Coronary artery (tissue), 2 donors: ENCODE results near the gene SSPN.

Experiments used
- DNase-seq: peaks from one replicate; pipeline ENCODE4 v3.0.0-alpha.2; 2017; ENCODE audit warnings: low spot score
- H3K27ac ChIP-seq, 2 donors: fragments of 200-600 bp; sonication (generic); one replicate each; pipeline ENCODE4 v1.5.1; 2016 to 2019
- H3K4me3 ChIP-seq: fragments of 200-600 bp; sonication (generic); 2 replicates; pipeline ENCODE4 v1.5.1; 2016; ENCODE audit warnings: mild to moderate bottlenecking, moderate library complexity
- TF ChIP-seq, protein P1 (sequence below): fragments of 200-600 bp; sonication (generic); IDR thresholded peaks from one replicate; pipeline ENCODE4 v1.5.1; 2019; ENCODE audit warnings: antibody characterized with exemption

The SSPN gene

DNA sequence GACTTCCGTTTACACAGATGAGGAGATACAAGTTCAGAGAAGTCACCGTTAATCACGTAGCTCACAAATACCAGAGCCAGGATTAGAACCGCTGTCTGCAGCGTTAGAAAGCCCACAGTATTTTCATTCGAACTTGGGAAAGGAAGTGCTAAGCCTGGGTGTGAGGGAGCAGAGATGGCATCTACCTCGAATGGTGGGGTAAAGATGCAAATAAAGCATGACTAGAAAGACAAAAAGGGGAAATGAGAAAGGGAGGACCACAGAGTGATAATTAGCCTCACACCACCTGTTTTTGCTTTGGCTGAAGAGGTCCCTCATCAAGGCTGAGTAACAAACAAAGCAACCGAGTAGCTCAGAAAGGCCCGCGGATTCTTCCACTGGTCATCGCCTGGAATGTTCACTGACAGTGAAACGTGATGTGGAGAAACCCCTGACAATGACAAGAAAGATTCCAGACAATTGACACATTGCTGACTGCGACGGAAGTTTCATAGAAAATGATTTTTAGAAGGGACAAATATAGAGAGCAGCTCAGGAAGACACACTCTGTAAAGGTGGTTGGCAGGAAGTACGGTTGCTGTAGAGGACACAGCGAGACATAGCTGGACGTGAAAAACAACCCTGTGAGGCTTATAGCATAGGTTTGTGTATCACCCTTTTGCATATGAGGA lies 39.0 kb upstream of the SSPN start:
- no peak overlapping the region for H3K4me3 ChIP-seq
- DNase-seq, result no peak
- H3K27ac ChIP-seq, result no peak overlapping the region
- TF ChIP-seq, protein P1, sequence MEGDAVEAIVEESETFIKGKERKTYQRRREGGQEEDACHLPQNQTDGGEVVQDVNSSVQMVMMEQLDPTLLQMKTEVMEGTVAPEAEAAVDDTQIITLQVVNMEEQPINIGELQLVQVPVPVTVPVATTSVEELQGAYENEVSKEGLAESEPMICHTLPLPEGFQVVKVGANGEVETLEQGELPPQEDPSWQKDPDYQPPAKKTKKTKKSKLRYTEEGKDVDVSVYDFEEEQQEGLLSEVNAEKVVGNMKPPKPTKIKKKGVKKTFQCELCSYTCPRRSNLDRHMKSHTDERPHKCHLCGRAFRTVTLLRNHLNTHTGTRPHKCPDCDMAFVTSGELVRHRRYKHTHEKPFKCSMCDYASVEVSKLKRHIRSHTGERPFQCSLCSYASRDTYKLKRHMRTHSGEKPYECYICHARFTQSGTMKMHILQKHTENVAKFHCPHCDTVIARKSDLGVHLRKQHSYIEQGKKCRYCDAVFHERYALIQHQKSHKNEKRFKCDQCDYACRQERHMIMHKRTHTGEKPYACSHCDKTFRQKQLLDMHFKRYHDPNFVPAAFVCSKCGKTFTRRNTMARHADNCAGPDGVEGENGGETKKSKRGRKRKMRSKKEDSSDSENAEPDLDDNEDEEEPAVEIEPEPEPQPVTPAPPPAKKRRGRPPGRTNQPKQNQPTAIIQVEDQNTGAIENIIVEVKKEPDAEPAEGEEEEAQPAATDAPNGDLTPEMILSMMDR, result no peak

DNA sequence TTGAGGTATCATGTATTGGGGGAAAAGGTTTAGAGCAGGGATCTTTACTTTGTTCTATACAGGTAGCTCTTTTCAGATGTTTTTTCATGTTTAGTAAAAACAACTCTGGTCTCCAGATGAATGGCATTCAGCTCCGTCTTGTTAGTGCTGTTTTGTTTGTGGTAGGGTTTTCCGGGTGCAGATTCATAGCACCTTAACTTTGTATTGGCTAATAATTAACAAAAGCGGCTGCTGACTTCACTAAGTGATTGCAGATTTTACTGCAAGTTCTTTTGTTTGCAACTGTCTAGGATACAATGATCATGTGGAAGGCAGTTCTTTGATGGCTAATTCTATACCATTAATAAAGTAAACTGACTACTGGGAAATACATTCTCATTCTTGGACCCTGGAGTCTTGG lies 38.4 kb upstream of the SSPN start:
- no peak overlapping the region for H3K4me3 ChIP-seq
- no peak overlapping the region for H3K27ac ChIP-seq
- DNase-seq, result no peak
- TF ChIP-seq, protein P1, result no peak

DNA sequence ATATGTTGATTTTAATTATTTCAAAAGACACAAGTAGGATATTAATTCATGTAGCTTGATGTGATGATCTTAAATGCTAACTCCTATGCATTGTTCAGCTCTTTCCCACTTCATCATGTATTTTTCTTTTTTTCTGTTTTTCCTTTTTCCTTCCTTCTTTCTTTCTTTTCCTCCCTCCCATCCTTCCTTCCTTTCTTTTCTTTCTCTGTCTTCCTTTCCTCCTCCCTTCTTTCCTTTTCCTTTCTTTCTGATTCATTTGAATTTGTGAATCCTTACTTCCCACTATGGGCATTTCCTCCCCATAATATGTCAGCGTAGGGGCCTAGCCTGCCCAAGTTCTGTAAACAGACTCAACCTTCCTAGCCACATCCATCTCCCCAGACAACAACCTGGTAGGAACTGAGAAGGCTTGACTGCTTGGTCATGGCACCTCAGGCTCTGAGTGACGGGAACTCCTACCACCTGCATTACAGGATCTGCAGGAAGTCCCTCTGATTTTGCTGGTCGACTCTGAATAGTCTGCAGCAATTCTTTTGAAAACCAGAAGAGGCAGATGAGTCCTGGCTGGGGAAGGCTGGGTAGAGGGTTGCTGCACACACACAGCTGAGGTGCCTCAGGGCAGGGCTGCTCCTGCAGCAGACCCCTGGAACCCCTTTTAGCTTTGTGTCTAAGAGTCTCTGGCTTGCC lies 37.2 kb upstream of the SSPN start:
- DNase-seq, result no peak
- Histone ChIP-seq H3K27ac (no peak overlapping the region), H3K4me3 (no peak overlapping the region)
- TF ChIP-seq, protein P1, result no peak

DNA sequence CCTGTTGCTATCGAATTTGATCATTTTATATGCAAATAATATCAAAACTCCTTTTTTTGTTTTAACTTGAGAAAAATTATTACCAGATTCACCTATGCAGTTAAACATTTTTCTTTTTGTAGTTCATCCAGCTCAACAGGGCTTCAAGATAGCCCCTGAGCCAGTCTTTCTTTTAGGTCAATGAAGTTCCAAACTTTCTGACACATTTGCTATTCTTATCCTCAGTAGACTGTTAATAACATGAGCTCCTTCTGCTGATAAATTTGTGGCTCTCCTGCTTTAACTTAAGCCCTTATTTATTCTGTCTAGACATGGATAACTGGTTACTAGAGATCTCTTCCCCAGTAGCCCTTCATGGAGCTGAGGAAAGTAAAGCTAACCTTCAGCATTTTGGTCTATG lies 33.2 kb upstream of the SSPN start:
- DNase-seq, result no peak
- Histone ChIP-seq H3K4me3 (no peak overlapping the region), H3K27ac (no peak overlapping the region)
- TF ChIP-seq, protein P1, result no peak

DNA sequence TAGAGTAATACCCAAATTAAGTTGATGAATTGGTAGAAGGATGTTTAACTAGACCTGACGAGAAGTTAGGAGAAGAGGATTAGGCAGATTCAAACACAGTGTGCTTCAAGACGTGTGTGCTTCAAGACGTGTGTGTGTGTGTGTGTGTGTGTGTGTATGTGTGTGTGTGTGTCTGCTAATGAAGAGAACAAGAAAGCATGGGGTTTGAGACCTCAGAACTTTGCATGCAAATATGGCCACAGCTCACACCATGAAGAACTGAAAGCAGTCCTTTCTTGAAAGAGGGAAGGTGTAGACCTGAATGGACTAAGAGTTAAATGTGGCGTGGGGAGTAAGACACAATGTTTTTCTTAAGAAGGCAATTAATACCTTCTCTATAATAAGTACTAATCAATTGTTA lies 32.5 kb upstream of the SSPN start:
- DNase-seq, result no peak
- TF ChIP-seq, protein P1, result no peak
- Histone ChIP-seq H3K27ac (no peak overlapping the region), H3K4me3 (no peak overlapping the region)

DNA sequence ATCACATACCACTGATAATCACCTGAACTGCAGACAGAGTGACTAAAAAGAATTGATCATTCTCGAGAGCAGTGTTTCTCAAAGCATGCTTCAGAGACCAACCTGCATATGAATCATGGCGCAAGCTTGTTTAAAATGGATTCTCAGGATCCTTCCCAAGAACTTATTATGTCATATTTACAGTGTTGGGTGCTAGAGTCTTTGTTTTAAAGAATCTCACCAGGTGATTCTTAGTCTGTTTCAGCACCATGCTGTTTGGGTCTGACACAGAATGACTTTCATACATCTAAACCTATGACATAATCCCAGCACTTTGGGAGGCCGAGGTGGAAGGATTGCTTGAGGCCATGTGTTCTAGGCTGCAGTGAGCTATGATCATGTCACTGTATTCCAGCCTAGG lies 31.3 kb upstream of the SSPN start:
- TF ChIP-seq, protein P1, result no peak
- no peak overlapping the region for H3K4me3 ChIP-seq
- H3K27ac ChIP-seq, result no peak overlapping the region
- no peak for DNase-seq

DNA sequence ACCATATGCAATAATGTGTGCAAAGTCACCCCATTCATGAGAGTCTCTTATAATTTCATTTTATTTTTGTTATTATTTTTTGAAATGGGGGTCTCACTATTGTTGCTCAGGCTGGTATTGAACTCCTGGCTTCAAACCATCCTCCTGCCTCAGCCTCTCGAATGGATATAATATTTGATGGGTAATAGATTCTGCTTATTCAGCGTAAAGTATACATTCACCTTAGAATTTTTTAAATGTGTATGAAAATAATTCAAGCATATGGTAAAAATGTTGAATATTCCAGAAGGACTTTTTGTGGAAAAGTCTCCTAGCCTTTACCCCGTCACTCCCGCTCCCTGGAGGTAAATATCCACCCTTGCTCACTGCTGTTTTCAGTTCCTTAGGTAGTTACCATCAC lies 23.4 kb upstream of the SSPN start:
- no peak overlapping the region for H3K27ac ChIP-seq
- no peak overlapping the region for H3K4me3 ChIP-seq
- TF ChIP-seq, protein P1, result no peak
- DNase-seq, result no peak
